K562 (cell line): Measurements from ENCODE around the gene ARF5. TPM values are rescaled to one million over a fixed set of nuclear protein-coding genes. Genes with fewer than 3 reads are reported as not detected.
A peak's percentile ranks its signal among the peaks of the same experiment; 100 is the strongest.

ENCODE experiments used
- ATAC-seq: fragments of 200-7000 bp; cut with Tn5 transposase; 3 replicates; pipeline ENCODE4 v1.9.1; 2020; ENCODE audit warnings: moderate library complexity
- BruUV-seq: library from RNA; stranded (reverse); fragments of 400-500 nt; replicated peaks from 2 replicates; lab custom pipeline; 2021; lab: Mats Ljungman, UMichigan
- CTCF ChIA-PET: fragments of 300-600 bp; formaldehyde crosslinking; extraction: SDS; loops from one replicate; lab custom pipeline; 2021; ENCODE audit warnings: low intra/inter-chr PET ratio; lab: Yijun Ruan, JAX
- POLR2A ChIA-PET: fragments of 300-600, 350-650 bp; sonication (Branson Sonifier 250); formaldehyde crosslinking; extraction: SDS; loops from one replicate; lab custom pipeline; 2021; ENCODE audit warnings: antibody characterized with exemption, inconsistent platforms; lab: Yijun Ruan, JAX
- DNase-seq, 4 experiments: peaks; one replicate each; pipeline versions ENCODE4 v3.0.0 to v3.0.0-alpha.2; 2011 to 2018; ENCODE audit warnings: low spot score in 3 of 4, mixed read lengths in 3 of 4; ENCODE audit errors: extremely low read depth in 1 of 4
- FAIRE-seq: peaks from 2 replicates; lab custom pipeline; 2011; peaks lifted over from hg19 to GRCh38; lab: Jason Lieb, UNC
- H2AFZ ChIP-seq: 2 replicates; pipeline ENCODE4 v1.6.0; 2011; ENCODE audit warnings: low read depth, low read length, control low read depth, inconsistent platforms
- H3K27ac ChIP-seq: fragments of 200-600 bp; 3 replicates; pipeline ENCODE4 v1.8.0; 2011; ENCODE audit warnings: low read depth, mild to moderate bottlenecking, control low read depth, inconsistent platforms, low read length, moderate library complexity, mixed read lengths; ENCODE audit errors: extremely low read depth
- H3K27me3 ChIP-seq, 2 experiments: fragments of 300-600 bp in 1 of 2; 2 replicates in 1 of 2; 3 replicates in 1 of 2; pipeline versions ENCODE4 v1.6.0 to v1.8.0; 2011; ENCODE audit warnings: inconsistent platforms in 2 of 2, low read length in 2 of 2, mild to moderate bottlenecking in 1 of 2, mixed read lengths in 1 of 2, moderate library complexity in 1 of 2; ENCODE audit not compliant: control insufficient read depth in 2 of 2, insufficient read depth in 2 of 2
- H3K36me3 ChIP-seq: fragments of 300-600 bp; 3 replicates; pipeline ENCODE4 v1.8.0; 2011; ENCODE audit warnings: mild to moderate bottlenecking, low read length, inconsistent platforms; ENCODE audit not compliant: control insufficient read depth, insufficient read depth
- H3K4me1 ChIP-seq, 2 experiments: fragments of 200-600 bp in 1 of 2; replicated peaks in 1 of 2; 2 replicates in 1 of 2; 3 replicates in 1 of 2; pipeline versions ENCODE4 v1.5.1 to v1.8.0; 2011; ENCODE audit warnings: inconsistent platforms in 2 of 2, low read length in 2 of 2, mild to moderate bottlenecking in 1 of 2, mixed read lengths in 1 of 2, moderate library complexity in 1 of 2; ENCODE audit not compliant: control insufficient read depth in 2 of 2, insufficient read depth in 2 of 2
- H3K4me2 ChIP-seq: 2 replicates; pipeline ENCODE4 v1.6.1; 2011; ENCODE audit warnings: low read length, control low read depth, inconsistent platforms, mixed read lengths; ENCODE audit not compliant: insufficient read depth
- H3K4me3 ChIP-seq: fragments of 200-600 bp; sonication (generic), shearing (Covaris generic); 2 replicates; pipeline ENCODE4 v1.5.1; 2016; ENCODE audit warnings: control low read depth, inconsistent platforms
- H3K79me2 ChIP-seq: fragments of 200-600 bp; 3 replicates; pipeline ENCODE4 v1.8.0; 2011; ENCODE audit warnings: low read length, inconsistent platforms; ENCODE audit not compliant: control insufficient read depth, insufficient read depth
- H3K9ac ChIP-seq, 2 experiments: 2 replicates each; pipeline versions ENCODE4 v1.6.0 to v1.6.1; 2011; ENCODE audit warnings: low read depth in 2 of 2, low read length in 2 of 2, control low read depth in 1 of 2, inconsistent platforms in 1 of 2, mild to moderate bottlenecking in 1 of 2, mixed read lengths in 1 of 2; ENCODE audit not compliant: insufficient read depth in 1 of 2
- H3K9me1 ChIP-seq: one replicate; pipeline ENCODE4 v1.6.0; 2011; ENCODE audit warnings: inconsistent platforms, mild to moderate bottlenecking, low read length, moderate library complexity; ENCODE audit not compliant: control insufficient read depth, insufficient read depth
- H3K9me3 ChIP-seq: replicated peaks from 2 replicates; pipeline ENCODE4 v1.5.1; 2011; ENCODE audit warnings: low read depth, low read length, inconsistent platforms; ENCODE audit not compliant: control insufficient read depth, insufficient read depth
- H4K20me1 ChIP-seq: replicated peaks from 2 replicates; pipeline ENCODE4 v1.6.1; 2011; ENCODE audit warnings: low read length, inconsistent platforms, mixed read lengths; ENCODE audit not compliant: control insufficient read depth, insufficient read depth
- CBX3 ChIP-seq, 2 experiments: IDR thresholded peaks; 1 replicate in 1 of 2; 2 replicates in 1 of 2; pipeline ENCODE4 v1.6.1; 2012; ENCODE audit warnings: inconsistent platforms in 2 of 2, low read length in 2 of 2, borderline replicate concordance in 1 of 2, control low read depth in 1 of 2
- NCOA2 ChIP-seq, 2 experiments: fragments of 450-650 bp; IDR thresholded peaks; 2 replicates each; pipeline ENCODE4 v1.6.1; 2018; ENCODE audit warnings: mild to moderate bottlenecking in 2 of 2, moderate library complexity in 1 of 2; ENCODE audit not compliant: partially characterized antibody in 2 of 2
- NEUROD1 ChIP-seq: fragments of 150-350 bp; IDR thresholded peaks from 2 replicates; pipeline ENCODE4 v1.6.1; 2014; ENCODE audit warnings: borderline replicate concordance, low read length, low read depth; ENCODE audit not compliant: partially characterized antibody
- RHOXF2B ChIP-seq: fragments of 250-450 bp; sonication (Bioruptor Pico); conservative IDR thresholded peaks from 2 replicates; pipeline ENCODE4 v1.5.1; 2021
- TRIM28 ChIP-seq: fragments of 450-650 bp; IDR thresholded peaks from 2 replicates; pipeline ENCODE4 v1.6.1; 2017
- ZEB2 ChIP-seq: fragments of 450-650 bp; IDR thresholded peaks from 2 replicates; pipeline ENCODE4 v1.6.1; 2016
- ZFP36 ChIP-seq: fragments of 150-350 bp; IDR thresholded peaks from 2 replicates; pipeline ENCODE4 v1.6.1; 2018; ENCODE audit warnings: low read length, low read depth; ENCODE audit not compliant: partially characterized antibody
- ZNF551 ChIP-seq: fragments of 250-450 bp; sonication (Bioruptor Pico); IDR thresholded peaks from 2 replicates; pipeline ENCODE4 v1.5.0; 2021; ENCODE audit warnings: mild to moderate bottlenecking, moderate library complexity
- WGBS: fragments of 100-300 bp; shearing (Covaris generic); methylation state at CpG from one replicate; pipeline ENCODE4 v1.1.6; 2016; ENCODE audit warnings: low coverage, mixed read lengths; ENCODE audit not compliant: insufficient coverage; ENCODE audit errors: missing lambda C conversion rate; 5-methylcytosine and 5-hydroxymethylcytosine counted together
- in situ Hi-C: fragments of 300-500 bp; cut with MboI; formaldehyde crosslinking; loops from 4 replicates; pipeline ENCODE4 v1.15.0; 2018; ENCODE audit warnings: inconsistent platforms, mixed read lengths
- intact Hi-C: fragments of 100-400 bp; cut with micrococcal nuclease; formaldehyde crosslinking; loops from 2 replicates; pipeline ENCODE4 v1.14.2; 2022
- polyA plus RNA-seq, 8 experiments: library from polyadenylated mRNA; depleted of rRNA in 4 of 8; stranded (reverse) in 5 of 8; unstranded in 3 of 8; fragments of >200 nt; fragmentation: Nextera tagmentation in 2 of 8; fragmentation: Illumina TruSeq in 1 of 8; extraction: Ambion mirVana in 2 of 8; extraction: Trizol in 1 of 8; gene quantifications; 2 replicates each; pipeline versions ENCODE4 v1.2.1 to v1.2.3, GENCODE V29; 2011 to 2014; ENCODE audit warnings: inconsistent platforms in 1 of 8, missing spikeins in 1 of 8
- total RNA-seq, 7 experiments: library from RNA; depleted of rRNA in 6 of 7; stranded (reverse); fragments of >200 nt in 6 of 7; fragmentation: Illumina TruSeq in 2 of 7; extraction: Trizol in 2 of 7; gene quantifications; 2 replicates each; pipeline versions ENCODE4 v1.2.1 to v1.2.3, GENCODE V29; 2011 to 2021; ENCODE audit warnings: low replicate concordance in 1 of 7

Gene ARF5
- total and polyA plus RNA-seq, 9 of the 15 experiments (the other 6 are each of a cell fraction or from before 2014, with no cell fraction given) = 8.1 to 290 (median 125) TPM

GRCh38 chr7:127608446-127608845 is 20.2 kb downstream of the ARF5 start:
- Histone ChIP-seq H3K9me3 (no peaks in the 10 kb centered on the region; the same call in 1 of the 2 replicates), H3K4me1 (peaks cover 0 to 4% of the 10 kb centered on the region in 2 experiments; a peak in 1 of 5 replicates), H4K20me1 (no peaks in the 10 kb centered on the region; the same call in 1 of the 2 replicates), H3K79me2 (no peaks in the 10 kb centered on the region), H3K9ac (no peak overlapping the region), H3K4me2 (no peak overlapping the region), H3K4me3 (no peak overlapping the region), H3K27me3 (peaks cover 6 to 31% of the 10 kb centered on the region in 2 experiments; a peak in 4 of 5 replicates), H3K27ac (no peak overlapping the region), H3K9me1 (no peaks in the 10 kb centered on the region), H2AFZ (no peak overlapping the region), H3K36me3 (no peaks in the 10 kb centered on the region)
- ChIA-PET CTCF (no interaction called here), POLR2A (interaction anchor here (1.1 kb wide), 1 partner anchor 23 kb away, joined by 4 read pairs; the partner anchor contains the start of gene GCC1)
- BruUV-seq = no TSS peak
- intact Hi-C loops = no loop called here
- 8% methylated on average over 6 of the region's 6 CpGs for WGBS
- TF ChIP-seq NCOA2 (IDR thresholded peaks at IDR 0.05; ENCODE audit: partially characterized antibody in 2 of 2) (no peak), ZFP36 (peak; percentile 72), NEUROD1 (no peak), ZEB2 (no peak), CBX3 (IDR thresholded peaks at IDR 0.05; ENCODE audit: borderline replicate concordance in 1 of 2, low read length in 2 of 2) (peak in 1 of 2 experiments; percentile 52; a peak in 1 of 3 replicates), ZNF551 (CRISPR knock-in tag) (no peak), TRIM28 (peak; percentile 55; the same call in 1 of the 2 replicates), RHOXF2B (CRISPR knock-in tag) (no peak)
- no peak for DNase-seq
- FAIRE-seq = no peak
- in situ Hi-C loops = no loop called here
- ATAC-seq = no peak
